Endothelial cell of umbilical vein (primary cell): Measurements from ENCODE around the gene PSENEN.

Experiments used
- CTCF ChIP-seq, 2 donors: IDR thresholded peaks; 1 replicate in 1 of 2; 2 replicates in 1 of 2; pipeline ENCODE4 v1.5.1; 2011; ENCODE audit warnings: low read length in 2 of 2, mild to moderate bottlenecking in 2 of 2, moderate library complexity in 2 of 2, control low read depth in 1 of 2, inconsistent platforms in 1 of 2, low read depth in 1 of 2; ENCODE audit not compliant: insufficient read depth in 1 of 2; ENCODE audit errors: extremely low read depth in 1 of 2
- POLR2A ChIP-seq: IDR thresholded peaks from 2 replicates; pipeline ENCODE4 v1.6.1; 2012; ENCODE audit warnings: low read depth, mild to moderate bottlenecking, control low read depth, low read length

- no peak for TF ChIP-seq CTCF (IDR thresholded peaks at IDR 0.05; ENCODE audit: extremely low read depth in 1 of 2, insufficient read depth in 1 of 2, low read depth in 1 of 2, low read length in 2 of 2)
- TF ChIP-seq POLR2A = no peak
These were observed 24.1 kb upstream of the PSENEN start for GRCh38 chr19:35721374-35721773.
